GM10847 (cell line): ENCODE data around the gene CYP2D6.

ENCODE experiments used
- POLR2A ChIP-seq: IDR thresholded peaks from 2 replicates; pipeline ENCODE4 v1.6.1; 2011; ENCODE audit not compliant: insufficient read length; ENCODE audit errors: extremely low read depth

CYP2D6 gene

DNA sequence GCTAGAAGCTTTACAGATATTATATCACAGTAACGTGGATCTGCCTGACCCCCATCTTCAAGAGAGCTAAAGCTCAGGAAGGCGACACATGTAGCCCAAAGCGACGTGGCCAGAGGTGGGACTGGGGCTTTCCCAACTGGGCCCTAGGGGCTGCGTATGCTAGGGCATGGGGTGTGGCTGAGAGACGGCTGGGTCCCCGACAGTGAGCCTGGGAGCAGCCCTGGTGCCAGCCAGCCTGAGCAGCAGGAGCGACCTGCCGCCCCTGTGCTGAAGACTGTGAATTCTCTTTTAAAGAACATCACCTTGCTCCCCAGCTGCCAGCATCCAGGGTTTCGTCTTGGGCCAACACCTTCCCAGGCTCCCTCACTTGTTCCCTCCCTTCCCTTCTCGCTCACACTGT, 32.9 kb upstream of the CYP2D6 start:
- TF ChIP-seq POLR2A: no peak

DNA sequence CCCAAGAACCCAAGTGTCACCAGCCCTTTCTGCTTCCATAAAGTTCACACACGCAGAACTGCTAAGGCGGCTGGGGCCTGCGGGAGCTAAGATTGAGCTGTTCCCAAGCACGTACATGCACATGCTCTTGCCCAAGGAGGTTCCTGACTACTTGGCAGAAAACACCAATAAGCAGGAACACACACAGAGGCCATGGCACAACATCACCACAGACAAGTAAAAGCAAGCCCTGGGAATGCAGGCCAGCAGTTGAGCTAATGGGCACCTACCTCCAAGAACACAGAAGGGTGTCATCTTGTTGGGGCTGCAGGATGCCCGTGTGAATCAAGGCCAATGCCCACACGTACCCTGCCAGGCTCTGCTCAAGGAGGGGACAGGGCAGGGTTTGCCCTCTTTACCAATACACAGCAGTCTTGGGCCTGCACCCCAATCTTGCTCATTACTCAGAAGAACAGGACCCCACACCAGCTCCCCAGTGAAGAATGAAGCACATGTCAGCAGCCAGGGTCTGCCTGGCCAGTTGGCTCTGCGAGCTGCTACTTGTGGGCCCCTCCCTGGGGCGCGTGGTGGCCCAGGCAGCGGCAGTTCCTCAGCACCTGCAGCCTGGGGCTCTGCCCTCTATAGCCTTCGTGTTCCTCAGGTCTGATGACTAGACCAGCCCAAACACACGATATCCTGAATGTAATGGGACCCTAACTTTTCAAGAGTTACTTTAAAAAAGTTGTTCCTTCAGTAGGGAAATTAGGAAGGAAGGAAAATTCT, 32.3 kb upstream of the CYP2D6 start:
- no peak for TF ChIP-seq POLR2A

DNA sequence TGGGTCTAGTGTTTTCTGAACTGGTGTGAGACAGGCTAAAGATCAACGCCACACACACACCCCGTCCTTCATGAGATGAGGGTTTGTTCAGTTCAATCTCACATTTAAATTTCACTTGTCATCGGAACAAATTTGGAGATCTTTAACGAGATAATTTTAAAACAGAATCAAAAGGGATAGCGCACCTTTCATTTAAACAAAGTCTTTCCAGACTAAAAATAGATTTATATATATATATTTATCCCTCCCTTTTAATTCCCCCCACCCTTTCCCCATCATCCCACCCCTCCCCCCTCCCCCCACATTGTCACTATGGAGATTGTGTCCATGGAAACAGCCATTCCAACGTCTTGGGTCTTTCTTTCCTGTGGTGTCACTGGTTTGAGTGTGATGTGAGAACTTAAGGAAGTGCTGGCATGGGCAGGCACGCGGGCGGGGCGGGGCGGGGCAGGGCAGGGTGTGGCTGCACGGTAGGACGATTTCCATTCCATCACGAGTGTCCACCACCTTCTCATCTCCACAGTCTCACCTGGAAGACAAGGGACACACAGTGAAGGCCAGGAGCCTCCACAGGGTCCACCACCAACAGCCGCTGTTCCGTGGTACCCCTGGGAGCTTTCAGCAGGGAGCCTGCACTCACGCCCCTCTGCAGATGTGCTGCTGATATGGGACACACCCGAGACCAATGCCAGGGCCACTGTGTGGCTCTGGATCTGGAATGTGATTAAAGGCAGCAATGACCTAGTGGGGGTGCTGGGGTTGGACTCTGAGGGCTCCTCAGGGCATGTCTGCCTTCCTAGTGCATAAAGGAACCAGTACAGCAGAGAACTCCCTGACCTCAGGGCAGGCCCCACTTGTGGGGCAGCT, 30.5 kb upstream of the CYP2D6 start:
- no peak for TF ChIP-seq POLR2A

DNA sequence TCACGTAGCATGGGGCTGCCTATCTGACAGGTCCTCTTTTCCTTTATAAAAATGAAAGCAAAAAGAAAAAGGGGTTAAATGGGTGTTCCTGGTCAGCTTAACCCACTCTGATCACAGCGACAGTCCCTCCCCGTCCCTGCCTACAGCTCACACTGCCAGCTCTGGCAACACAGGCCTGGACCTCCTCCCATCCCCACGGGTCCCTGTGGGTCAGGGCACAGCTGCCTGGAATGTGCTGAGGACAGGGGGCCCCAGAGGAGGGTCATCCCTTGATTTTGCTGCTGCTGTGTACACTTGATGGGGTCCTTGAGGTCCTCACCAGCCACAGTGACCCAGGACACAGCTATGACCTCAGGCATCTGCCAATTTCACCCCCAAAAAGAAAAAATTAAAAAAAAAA, 29.6 kb upstream of the CYP2D6 start:
- TF ChIP-seq POLR2A: no peak

DNA sequence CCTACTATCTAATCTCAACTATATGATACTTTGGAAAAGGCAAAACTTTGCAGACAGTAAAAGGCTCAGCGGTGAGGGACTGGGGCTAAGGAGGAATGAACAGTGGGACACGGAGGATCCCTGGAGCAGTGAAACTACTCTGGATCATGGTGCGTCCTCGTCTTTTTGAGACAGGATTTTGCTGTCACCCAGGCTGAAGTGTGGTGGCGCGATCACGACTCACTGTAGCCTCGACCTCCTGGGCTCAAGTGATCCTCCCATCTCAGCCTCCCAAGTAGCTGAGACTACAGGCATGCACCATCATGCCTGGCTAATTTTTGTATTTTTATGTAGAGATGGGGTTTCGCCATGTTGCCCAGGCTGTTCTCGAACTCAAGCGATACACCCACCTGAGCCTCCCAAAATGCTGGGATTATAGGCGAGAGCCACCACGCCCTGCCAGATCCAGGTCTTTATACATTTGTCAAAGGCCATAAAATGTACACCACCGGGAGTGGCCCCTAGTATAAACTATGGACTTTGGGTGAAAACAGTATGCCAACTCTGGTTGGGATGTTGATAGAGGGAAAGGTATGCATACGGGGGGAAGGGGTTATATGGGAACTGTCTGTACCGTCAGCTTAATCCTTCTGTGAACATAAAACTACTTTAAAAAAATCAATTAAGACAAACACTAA, 28.0 kb upstream of the CYP2D6 start:
- no peak for TF ChIP-seq POLR2A

DNA sequence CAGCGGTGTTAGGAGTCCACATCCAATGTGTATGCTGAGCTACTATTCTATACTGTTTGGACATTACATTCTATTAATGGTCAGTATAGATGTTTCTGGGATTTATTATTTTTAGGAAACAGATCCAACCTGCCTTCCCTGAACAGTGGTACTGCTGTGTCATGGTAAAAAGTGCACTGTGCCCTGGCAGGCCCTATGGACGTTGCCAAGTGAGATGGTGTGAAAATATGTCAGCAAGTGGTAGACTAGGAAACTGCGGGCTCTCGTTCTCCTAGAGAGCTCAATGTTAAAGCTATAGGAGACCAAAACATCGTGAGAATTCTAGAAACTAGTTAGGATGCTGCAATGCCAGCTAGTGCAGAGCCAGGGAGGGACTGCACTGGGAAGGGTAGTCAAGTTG, 26.0 kb upstream of the CYP2D6 start:
- TF ChIP-seq POLR2A: no peak

DNA sequence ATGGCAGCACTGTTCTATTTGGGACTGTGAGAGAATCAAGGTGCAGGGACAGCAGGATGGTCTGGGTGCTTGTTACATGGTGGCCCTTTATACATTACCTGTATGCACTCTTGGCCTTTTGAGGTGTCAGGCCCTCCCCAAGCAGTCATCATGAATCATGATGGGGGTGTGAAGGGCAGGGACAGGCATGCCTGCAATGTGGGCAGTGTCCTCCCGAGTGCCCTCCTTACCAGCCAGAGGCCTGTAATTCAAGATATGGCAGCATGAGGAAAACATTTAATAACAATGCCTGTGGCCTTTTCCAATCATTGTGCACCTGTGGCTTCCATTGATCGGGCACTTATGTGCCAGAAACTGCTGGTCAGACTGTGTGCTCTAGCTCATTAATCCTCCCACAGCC, 25.5 kb upstream of the CYP2D6 start:
- TF ChIP-seq POLR2A: no peak

DNA sequence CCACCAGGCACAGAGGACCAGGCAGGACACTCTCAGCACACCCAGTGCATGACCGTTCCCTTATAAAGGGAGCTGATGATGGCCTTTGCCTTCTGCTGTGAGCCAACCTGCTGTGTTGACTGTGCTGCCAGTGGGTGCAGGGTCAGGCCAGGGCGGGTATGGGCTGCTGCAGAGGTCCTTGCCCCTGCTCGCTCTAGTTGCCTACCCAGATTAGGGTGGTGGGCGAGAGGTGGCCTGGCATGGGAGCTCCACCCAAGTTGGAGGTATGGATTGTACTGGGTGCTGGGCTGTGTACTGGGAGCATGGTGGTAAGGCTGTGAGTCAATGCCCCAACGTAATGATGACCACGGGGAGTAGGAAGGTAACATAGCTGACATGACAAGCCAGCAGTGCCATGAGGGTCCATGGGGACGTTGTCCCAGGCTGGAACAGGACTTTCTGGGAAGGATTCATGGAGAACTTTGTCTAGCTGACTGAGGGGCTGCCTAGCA, 24.5 kb upstream of the CYP2D6 start:
- no peak for TF ChIP-seq POLR2A

DNA sequence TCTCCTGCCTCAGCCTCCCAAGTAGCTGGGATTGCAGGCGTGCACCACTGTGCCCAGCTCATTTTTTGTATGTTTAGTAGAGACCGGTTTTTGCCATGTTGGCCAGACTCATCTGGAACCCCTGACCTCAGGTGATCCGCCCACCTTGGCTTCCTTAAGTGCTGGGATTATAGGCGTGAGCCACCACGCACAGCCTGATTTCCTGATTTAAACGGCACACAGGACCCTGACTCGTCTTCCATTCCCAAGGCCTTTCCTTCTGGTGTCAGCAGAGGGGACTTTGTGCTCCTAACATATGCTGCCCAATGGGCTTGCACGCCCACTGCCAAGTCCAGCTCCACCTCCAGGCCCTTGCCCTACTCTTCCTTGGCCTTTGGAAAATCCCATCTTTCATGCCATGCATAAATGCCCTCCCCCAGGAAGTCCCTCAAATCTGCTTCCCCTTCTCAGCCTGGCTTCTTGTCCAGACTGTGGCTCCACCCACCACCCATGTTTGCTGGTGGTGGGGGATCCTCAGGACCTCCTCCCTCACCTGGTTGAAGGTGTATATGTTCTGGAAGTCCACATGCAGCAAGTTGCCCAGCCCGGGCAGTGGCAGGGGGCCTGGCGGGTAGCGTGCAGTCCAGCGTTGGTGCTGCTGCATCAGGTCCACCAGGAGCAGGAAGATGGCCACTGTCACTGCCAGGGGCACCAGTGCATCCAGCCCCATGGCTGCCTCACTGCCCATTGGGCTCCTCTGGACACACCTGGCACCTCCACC, 23.9 kb upstream of the CYP2D6 start:
- no peak for TF ChIP-seq POLR2A

DNA sequence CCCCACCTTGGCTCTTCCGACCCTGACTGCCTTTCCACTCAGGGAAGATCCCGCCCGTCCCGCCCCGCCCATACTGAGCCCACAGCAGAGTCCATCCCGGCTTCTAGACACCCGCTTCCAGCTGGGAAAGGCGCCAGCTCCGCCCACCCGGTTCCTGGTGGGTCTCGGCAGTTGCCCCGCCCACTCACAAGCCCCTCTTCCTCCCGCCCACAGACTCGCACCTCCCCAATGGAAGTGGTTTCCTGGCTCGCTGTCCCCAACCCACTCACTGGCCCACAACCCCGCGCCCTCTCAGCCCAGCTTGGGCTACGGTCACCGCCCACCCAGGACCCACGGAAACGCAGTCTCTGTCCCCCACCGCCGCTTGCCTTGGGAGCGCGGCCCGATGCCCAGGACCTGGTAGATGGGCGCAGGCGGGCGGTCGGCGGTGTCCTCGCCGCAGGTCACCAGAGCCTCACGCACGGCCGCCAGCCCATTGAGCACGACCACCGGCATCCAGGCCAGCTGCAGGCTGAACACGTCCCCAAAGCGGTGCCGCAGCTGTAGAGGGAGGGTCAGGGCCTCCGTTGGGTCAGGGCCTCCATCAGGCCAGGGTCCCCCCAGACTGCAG, 22.2 kb upstream of the CYP2D6 start:
- TF ChIP-seq POLR2A: no peak

DNA sequence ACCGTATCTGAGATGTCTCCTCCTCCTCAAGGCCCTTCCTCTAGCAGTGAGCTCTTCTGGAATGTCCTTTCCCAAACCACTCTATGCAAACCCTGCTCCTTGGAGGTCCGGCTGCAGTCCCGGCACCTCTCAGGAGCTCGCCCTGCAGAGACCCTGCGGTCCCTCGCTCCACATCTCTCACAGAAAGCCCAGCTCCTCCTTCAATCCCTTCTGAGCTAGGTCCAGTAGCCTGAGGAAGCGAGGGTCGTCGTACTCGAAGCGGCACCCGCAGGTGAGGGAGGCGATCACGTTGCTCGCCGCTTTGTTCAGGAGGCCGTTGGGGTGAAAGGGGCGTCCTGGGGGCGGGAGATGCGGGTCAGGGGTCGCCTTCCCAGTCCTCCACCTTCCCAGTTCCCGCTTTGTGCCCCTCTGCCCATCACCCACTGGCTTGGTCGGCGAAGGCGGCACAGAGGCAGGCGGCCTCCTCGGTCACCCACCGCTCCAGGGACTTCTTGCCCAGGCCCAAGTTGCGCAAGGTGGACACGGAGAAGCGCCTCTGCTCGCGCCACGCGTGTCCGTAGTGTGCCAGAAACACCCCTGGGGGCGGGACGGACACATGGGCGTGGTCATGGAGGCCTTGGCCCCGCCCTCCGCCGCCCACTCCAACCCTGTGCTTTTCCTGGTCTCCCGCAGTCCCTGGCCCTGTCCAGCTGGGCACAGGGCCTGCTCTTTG, 21.5 kb upstream of the CYP2D6 start:
- no peak for TF ChIP-seq POLR2A

DNA sequence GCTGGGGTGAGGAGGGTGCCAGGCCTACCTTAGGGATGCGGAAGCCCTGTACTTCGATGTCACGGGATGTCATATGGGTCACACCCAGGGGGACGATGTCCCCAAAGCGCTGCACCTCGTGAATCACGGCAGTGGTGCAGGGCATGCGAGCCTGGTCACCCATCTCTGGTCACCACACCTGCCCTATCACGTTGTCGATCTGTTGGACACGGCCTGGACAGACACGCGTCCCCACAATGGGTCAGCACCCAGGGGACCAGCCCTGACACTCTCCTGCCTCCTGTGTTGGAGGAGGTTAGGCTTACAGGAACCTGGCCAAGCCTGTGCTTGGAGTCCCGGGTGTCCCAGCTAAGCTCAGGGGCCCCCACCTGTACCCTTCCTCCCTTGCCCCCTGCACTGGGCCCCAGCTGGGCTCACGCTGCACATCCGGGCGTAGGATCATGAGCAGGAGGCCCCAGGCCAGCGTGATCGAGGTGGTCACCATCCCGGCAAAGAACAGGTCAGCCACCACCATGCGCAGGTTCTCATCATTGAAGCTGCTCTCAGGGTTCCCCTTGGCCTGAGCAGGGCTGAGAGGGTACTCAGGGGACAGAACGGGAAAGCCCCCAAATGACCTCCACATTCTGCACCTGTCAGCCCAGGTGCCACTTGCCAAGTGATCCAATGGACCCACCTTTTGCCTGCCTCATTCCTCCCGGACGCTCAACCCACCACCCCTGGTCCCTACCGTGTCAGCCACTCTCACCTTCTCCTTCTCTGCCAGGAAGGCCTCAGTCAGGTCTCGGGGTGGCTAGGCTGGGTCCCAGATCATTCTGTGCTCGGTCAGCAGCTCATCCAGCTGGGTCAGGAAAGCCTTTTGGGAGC, 20.3 kb upstream of the CYP2D6 start:
- no peak for TF ChIP-seq POLR2A

DNA sequence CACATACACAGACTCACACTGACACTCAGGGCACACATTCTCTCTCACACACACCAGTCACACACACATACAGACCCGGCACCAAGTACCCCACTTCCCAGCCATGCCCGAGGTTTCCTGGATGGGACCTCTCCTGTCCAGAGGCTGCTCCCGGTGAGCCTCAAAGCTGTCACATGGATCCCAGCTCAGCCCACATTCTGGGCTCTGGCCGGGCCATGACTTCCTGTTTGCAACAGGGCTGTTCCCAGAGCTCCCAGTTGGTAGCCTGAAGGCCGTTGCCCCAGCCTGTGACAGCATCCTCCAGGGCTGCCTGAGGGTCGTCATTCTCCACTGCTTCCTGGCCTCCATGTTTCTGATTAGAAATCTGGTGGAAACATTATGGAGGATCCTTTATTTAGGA, 14.6 kb upstream of the CYP2D6 start:
- no peak for TF ChIP-seq POLR2A
